NCI-H2171 treated with DMSO at 0.1 percent for 48 hours (cell line): ENCODE results near the gene FDXR.

Source experiments
- DNase-seq: peaks from one replicate; lab custom pipeline; 2025; lab: John Stamatoyannopoulos, UW

FDXR gene

GRCh38 chr17:74858672-74859458 is 13.9 kb downstream of the FDXR start:
- DNase-seq: no peak

- DNase-seq: peak; percentile 12
Measured at GRCh38 chr17:74857191-74857590, 15.6 kb downstream of the FDXR start.

DNA sequence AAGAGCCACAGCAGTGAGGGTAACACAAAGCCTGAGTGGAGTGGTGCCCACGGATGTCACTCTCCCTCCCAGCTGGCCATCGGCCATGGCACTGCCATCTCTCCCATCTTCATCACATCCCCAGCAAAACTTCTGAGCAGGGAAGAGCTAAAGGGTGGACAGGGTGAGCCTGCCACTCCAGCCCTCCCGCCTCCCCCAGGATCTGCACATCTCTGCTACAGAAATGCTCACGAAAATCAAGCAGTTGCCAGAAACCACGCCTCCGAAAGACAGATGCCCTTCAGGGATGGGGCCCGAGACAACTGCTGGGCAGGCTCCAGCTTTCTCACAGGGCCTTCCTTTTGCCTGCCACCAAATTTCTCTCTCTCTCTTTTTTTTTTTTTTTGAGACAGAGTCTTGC is 16.7 kb downstream of the FDXR start:
- DNase-seq: peak; percentile 34

DNA sequence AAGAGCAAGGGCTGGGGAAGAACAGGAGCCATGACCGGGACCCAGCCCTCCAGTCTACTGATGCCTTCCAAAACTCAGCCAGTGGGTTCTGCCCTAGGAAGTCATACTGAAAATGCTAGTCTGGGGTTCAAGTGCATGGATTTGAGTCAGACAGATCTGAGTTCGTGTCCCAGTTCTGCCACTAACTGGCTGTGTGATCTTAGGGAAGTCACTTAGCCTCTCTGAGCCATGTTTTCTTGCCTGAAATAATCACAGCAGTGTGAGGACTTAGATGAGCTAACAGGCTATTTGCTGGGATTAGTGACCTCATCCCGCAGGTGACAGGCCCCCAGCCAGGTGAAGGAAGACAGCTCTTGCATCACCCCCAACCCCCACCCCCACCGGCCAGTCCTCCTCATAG is 17.5 kb downstream of the FDXR start:
- no peak for DNase-seq

- no peak for DNase-seq
Measured at GRCh38 chr17:74854792-74855191, 18.0 kb downstream of the FDXR start.

DNA sequence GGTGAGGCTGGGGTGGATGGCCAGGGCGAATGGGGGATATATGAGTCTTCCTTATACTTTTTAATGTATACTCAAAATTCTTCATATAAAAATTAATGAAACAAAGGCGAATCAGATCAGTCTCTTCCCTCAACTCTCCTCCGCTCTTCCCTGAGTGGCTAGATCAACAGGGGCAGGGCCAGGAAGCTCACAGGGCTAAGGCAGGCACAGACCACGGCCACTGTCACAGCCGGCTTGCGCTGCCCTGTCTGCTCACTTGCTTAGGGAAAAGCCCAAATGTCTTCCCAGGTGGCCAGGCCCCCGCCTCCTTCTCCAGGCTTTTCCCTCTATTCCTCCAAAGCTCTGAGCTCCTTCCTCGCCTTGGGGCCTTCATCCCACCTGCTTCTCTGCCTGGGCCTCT is 19.1 kb downstream of the FDXR start:
- DNase-seq: no peak

GRCh38 chr17:74853048-74853397 is 19.8 kb downstream of the FDXR start:
- DNase-seq: no peak

DNA sequence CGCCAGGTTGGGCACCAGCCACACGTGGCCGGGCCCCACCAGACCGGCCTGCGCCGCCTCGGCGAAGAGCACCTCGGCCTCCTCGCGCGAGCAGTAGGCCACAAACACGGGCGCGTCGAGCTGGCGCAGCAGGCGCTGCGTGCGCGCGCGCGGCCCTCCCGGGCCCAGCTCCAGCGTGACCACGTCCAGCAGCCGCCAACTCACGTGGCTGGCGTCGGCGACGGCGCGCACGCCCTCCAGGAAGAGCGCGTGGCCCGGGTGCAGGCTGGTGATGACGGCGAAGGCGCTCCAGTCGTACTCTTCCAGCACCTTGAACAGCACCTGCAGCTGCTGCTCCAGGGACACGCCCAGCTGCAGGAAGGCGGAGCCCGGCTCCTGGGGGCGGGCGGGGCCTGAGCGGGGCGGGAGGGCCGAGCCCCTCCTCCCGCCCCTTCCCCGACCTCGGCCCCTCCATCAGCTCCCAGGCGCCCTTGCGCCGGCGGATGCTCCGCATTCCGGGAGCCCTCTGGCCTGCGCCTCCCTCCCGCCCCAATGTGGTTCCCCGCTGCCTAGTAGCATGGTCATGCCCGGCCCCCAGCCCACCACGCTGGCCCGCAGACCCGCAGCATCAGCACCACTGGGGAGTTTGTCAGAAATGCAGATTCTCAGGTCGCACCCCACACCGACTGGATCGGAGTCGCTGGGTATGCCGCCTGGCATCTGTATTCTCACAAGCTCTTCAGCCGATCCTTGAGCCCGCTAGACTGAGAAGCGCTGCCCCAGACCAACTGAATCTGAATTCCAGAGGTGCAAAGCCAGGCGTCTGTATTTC is 20.4 kb downstream of the FDXR start:
- DNase-seq: no peak

GRCh38 chr17:74851612-74852236 is 21.1 kb downstream of the FDXR start:
- peak; percentile 80 for DNase-seq

DNA sequence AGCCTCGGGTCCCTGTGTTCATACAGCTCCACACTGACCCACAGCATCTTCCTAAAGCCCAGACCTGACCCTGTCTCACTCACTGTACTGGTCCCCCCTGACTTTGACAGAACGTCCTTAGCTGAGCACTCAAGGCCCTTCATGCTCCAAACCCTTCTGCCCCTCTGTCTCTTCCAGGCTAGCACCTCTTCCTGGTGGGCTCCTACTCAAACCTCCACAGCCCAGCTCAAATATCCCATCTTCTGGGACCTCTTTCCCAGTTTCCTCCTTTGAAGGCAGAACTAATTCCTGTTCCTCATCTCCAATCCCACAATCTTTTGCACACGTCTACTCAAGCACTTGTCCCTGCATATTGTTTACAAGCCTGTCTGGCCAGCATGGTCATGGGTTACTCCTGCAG is 21.9 kb downstream of the FDXR start:
- no peak for DNase-seq

- no peak for DNase-seq
Measured at GRCh38 chr17:74850310-74850709, 22.5 kb downstream of the FDXR start.

- no peak for DNase-seq
Measured at GRCh38 chr17:74848656-74849399, 24.0 kb downstream of the FDXR start.

- no peak for DNase-seq
Measured at GRCh38 chr17:74846621-74847020, 26.2 kb downstream of the FDXR start.

GRCh38 chr17:74843352-74843627 is 29.5 kb downstream of the FDXR start:
- DNase-seq: no peak

GRCh38 chr17:74842599-74843351 is 30.0 kb downstream of the FDXR start:
- peak; percentile 80 for DNase-seq

DNA sequence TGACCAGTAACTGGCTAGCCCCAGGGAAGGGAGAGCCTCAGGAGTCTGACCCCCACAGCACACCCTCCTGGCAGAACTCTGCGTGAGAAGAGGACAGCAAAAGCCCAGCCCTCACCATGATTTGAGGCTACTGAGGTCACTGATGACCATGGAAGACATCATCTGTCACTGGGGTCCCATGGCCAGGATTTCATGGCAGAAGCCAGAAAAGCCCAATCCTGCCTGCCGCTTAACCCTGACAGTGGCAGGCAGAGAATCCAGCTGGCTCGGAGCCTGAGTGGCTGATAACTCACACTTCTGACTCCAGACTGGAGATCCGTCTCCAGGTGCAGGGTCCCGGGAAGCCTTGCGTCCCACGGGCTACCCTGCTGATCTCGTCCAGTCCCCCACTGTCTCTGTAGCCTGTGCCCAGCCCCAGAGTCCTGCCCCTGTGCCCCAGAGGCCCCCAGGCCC is 30.6 kb downstream of the FDXR start:
- DNase-seq: peak; percentile 57

- no peak for DNase-seq
Measured at GRCh38 chr17:74840989-74841666, 31.7 kb downstream of the FDXR start.

DNA sequence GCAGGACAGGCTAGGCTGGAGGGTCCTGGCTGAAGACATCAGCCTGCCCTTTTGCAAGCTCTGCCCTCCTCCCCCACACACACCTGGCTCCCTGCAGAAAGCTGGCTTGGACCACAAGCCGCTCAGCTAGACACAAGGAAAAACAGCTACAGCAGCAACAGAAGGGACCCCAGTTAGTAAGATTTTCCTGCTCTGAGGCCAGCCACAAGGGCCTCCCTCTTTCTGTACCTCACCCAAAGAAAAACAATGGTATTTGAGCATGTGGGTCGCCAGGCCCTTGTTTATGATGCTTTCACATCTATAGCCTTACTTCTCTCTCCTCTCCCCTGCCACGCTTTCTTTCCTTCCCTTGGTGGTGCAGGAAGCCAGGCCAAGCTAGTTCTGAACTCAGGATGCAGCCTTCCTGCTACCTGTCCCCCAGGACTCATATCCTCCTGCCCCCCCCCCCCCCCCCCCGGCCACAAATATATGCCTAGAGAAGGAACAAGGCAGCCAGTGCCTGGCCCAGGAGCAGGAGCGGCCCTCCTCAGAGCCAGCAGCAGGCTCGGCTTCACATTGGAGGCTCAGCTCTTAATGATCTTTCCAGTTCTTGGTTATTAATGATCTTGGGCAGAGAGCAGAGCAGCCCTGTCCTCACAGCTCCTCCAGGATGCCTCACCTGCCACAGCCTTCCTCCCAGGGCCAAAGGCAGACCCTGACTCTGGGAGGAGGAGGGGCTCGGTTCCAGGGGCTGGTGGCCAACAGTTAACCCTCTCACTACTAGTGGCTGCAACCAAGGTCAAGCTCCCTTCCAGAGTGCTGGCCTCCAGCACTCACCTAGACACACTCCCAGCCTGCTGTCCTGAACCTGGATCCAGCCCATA is 32.6 kb downstream of the FDXR start:
- DNase-seq: no peak

DNA sequence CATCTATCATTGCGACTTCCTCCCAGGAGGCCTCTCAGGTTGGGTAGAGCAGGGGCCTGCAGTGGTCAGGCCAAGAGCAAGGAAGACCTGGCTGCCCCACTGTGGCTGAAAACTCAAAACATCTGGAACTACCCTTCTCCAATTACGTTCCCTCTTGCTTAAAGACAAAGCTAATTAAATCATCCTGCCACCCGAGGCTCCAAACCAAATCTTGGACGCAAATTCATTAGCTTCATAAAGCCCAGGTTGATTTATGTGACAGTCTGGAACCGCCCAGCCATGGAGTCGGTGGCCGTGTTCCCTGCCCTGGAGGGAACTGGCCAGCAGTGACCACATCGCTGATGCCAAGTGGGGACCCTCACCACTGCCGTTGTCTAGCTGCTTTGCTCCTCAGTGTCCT is 34.5 kb downstream of the FDXR start:
- DNase-seq: no peak
